ENCODE results near the gene LIMS1.

DNA sequence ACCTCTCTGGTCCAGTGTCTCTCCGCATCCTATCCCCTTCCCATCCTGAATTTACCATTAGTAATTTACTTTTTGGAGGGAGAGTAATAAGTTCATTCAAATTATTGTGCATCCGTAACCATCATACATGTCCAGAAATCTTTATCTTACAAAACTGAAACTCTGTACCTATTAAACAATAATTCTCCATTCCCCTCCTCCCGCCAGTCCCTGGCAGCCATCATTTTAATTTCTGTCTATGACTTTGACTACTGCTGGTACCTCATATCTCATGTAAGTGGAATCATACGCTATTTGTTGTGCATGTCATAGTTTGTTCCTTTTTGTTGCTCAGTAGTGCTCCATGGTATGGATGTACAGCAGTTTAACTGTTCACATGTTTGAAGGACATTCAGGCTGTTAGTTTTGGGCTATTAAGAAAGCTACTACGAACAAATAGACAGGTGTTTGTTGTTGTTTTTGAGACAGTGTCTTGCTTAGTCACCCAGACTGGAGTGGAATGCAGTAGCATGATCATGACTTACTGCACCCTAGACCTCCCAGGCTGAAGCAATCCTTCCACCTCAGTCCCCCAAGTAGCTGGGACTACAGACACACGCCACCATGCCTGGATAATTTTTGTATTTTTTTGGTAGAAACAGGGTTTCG is 2.0 kb downstream of the LIMS1 start:
- no peak for TF ChIP-seq POLR2AphosphoS5 (IDR thresholded peaks at IDR 0.05)
- TF ChIP-seq, protein P1, sequence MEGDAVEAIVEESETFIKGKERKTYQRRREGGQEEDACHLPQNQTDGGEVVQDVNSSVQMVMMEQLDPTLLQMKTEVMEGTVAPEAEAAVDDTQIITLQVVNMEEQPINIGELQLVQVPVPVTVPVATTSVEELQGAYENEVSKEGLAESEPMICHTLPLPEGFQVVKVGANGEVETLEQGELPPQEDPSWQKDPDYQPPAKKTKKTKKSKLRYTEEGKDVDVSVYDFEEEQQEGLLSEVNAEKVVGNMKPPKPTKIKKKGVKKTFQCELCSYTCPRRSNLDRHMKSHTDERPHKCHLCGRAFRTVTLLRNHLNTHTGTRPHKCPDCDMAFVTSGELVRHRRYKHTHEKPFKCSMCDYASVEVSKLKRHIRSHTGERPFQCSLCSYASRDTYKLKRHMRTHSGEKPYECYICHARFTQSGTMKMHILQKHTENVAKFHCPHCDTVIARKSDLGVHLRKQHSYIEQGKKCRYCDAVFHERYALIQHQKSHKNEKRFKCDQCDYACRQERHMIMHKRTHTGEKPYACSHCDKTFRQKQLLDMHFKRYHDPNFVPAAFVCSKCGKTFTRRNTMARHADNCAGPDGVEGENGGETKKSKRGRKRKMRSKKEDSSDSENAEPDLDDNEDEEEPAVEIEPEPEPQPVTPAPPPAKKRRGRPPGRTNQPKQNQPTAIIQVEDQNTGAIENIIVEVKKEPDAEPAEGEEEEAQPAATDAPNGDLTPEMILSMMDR (IDR thresholded peaks at IDR 0.05): no peak
